HepG2 (cell line): Measurements from ENCODE around the gene CNOT1. TPM values are rescaled to one million over a fixed set of nuclear protein-coding genes. Genes with fewer than 3 reads are reported as not detected.

Source experiments
- ARNT2 ChIP-seq: sonication (generic); formaldehyde crosslinking; IDR thresholded peaks from 2 replicates; pipeline ENCODE4 v1.8.0; 2022; ENCODE audit warnings: mild to moderate bottlenecking, low read depth, missing genetic modification reagents, moderate library complexity
- ATF5 ChIP-seq: sonication (generic); formaldehyde crosslinking; IDR thresholded peaks from 2 replicates; pipeline ENCODE4 v1.4.0; 2020; ENCODE audit warnings: mild to moderate bottlenecking, low read depth, missing genetic modification reagents
- CAMTA2 ChIP-seq: sonication (generic); formaldehyde crosslinking; IDR thresholded peaks from 2 replicates; pipeline ENCODE4 v1.4.0; 2020; ENCODE audit warnings: mild to moderate bottlenecking, missing genetic modification reagents, borderline replicate concordance
- EZH2 ChIP-seq: conservative IDR thresholded peaks from 2 replicates; pipeline ENCODE4 v1.6.1; 2012; ENCODE audit warnings: mild to moderate bottlenecking, low read depth, low read length, moderate library complexity
- FOXA1 ChIP-seq, 2 experiments: fragments of 450-650 bp in 1 of 2; sonication (generic) in 1 of 2; formaldehyde crosslinking in 1 of 2; IDR thresholded peaks; 2 replicates each; pipeline versions ENCODE4 v1.4.0 to v1.6.1; 2016 to 2020; ENCODE audit warnings: missing genetic modification reagents in 1 of 2
- HNRNPL ChIP-seq: fragments of 200-400 bp; formaldehyde crosslinking; IDR thresholded peaks from 2 replicates; pipeline ENCODE4 v1.6.1; 2017; ENCODE audit warnings: mild to moderate bottlenecking, low read depth, low read length
- HNRNPLL ChIP-seq: fragments of 200-400 bp; formaldehyde crosslinking; IDR thresholded peaks from 2 replicates; pipeline ENCODE4 v1.6.1; 2017; ENCODE audit warnings: mild to moderate bottlenecking, low read depth, low read length; ENCODE audit not compliant: poor library complexity, severe bottlenecking
- IKZF5 ChIP-seq: IDR thresholded peaks from 2 replicates; pipeline ENCODE4 v1.6.1; 2018; ENCODE audit warnings: missing genetic modification reagents, mild to moderate bottlenecking, missing compliant biosample characterization
- RBM39 ChIP-seq: fragments of 200-400 bp; formaldehyde crosslinking; IDR thresholded peaks from one replicate; pipeline ENCODE4 v1.6.1; 2018; ENCODE audit warnings: antibody characterized with exemption, mild to moderate bottlenecking, low read depth, low read length; ENCODE audit not compliant: poor library complexity, severe bottlenecking
- SMYD3 ChIP-seq: sonication (generic); formaldehyde crosslinking; IDR thresholded peaks from 2 replicates; pipeline ENCODE4 v1.8.1; 2023; ENCODE audit warnings: mild to moderate bottlenecking, missing genetic modification reagents
- TCF7 ChIP-seq: sonication (generic); IDR thresholded peaks from 2 replicates; pipeline ENCODE4 v1.6.1; 2016; ENCODE audit warnings: antibody characterized with exemption, low read depth
- TFDP2 ChIP-seq: sonication (generic); formaldehyde crosslinking; IDR thresholded peaks from 2 replicates; pipeline ENCODE4 v1.4.0; 2020; ENCODE audit warnings: missing genetic modification reagents
- XRCC5 ChIP-seq: fragments of 200-400 bp; formaldehyde crosslinking; optimal IDR thresholded peaks from 2 replicates; pipeline ENCODE3; 2017; ENCODE audit warnings: mild to moderate bottlenecking, low read length
- ZBED4 ChIP-seq: sonication (generic); formaldehyde crosslinking; IDR thresholded peaks from 2 replicates; pipeline ENCODE4 v1.4.0; 2020; ENCODE audit warnings: missing genetic modification reagents, borderline replicate concordance
- ZFP91 ChIP-seq: sonication (generic); formaldehyde crosslinking; IDR thresholded peaks from 2 replicates; pipeline ENCODE4 v1.9.0; 2022; ENCODE audit warnings: missing genetic modification reagents, mild to moderate bottlenecking, borderline replicate concordance
- ZNF256 ChIP-seq: sonication (generic); formaldehyde crosslinking; conservative IDR thresholded peaks from 2 replicates; pipeline ENCODE4 v1.4.0; 2020; ENCODE audit warnings: missing genetic modification reagents
- ZNF607 ChIP-seq: sonication (generic); formaldehyde crosslinking; IDR thresholded peaks from 2 replicates; pipeline ENCODE4 v1.5.1; 2020; ENCODE audit warnings: missing genetic modification reagents, mild to moderate bottlenecking, borderline replicate concordance
- ZNF670 ChIP-seq: sonication (generic); formaldehyde crosslinking; IDR thresholded peaks from 2 replicates; pipeline ENCODE4 v1.8.0; 2022; ENCODE audit warnings: mild to moderate bottlenecking, missing genetic modification reagents, borderline replicate concordance
- polyA plus RNA-seq, 8 experiments: library from polyadenylated mRNA; depleted of rRNA in 3 of 8; stranded (reverse) in 7 of 8; unstranded in 1 of 8; fragments of >200 nt; fragmentation: Illumina TruSeq in 4 of 8; extraction: Trizol in 4 of 8; gene quantifications; 2 replicates each; pipeline versions ENCODE4 v1.2.1 to v1.2.3, GENCODE V29; 2011 to 2016; ENCODE audit warnings: low read depth in 4 of 8, missing spikeins in 1 of 8, mixed read lengths in 1 of 8; ENCODE audit not compliant: insufficient read depth in 1 of 8
- total RNA-seq, 5 experiments: library from RNA; depleted of rRNA; stranded (reverse); fragments of >200 nt; fragmentation: Illumina TruSeq; extraction: Trizol; gene quantifications; 2 replicates each; pipeline ENCODE4 v1.2.3, GENCODE V29; 2016; ENCODE audit warnings: low read depth in 1 of 5

Gene CNOT1
- total and polyA plus RNA-seq, 2 of the 13 experiments (the other 11 are each of a cell fraction or from before 2014, with no cell fraction given) = 188 to 232 TPM

- TF ChIP-seq IKZF5 (CRISPR knock-in tag) (peak; percentile 65), ZNF670 (CRISPR knock-in tag) (peak; percentile 89; the same call in 1 of the 2 replicates), ARNT2 (CRISPR knock-in tag) (peak; percentile 86), XRCC5 (peak; percentile 83), ATF5 (CRISPR knock-in tag) (no peak), SMYD3 (CRISPR knock-in tag) (no peak), EZH2 (no peak), ZFP91 (CRISPR knock-in tag) (peak; percentile 85; the same call in 1 of the 2 replicates), ZNF256 (0 out of 2 replicates have a peak, but pooled peaks have one; percentile 28), RBM39 (peak; percentile 62), TCF7 (no peak), FOXA1 (IDR thresholded peaks at IDR 0.05) (no peak), FOXA1 (CRISPR knock-in tag; IDR thresholded peaks at IDR 0.05) (0 out of 2 replicates have a peak, but pooled peaks have one; percentile 21), TFDP2 (CRISPR knock-in tag) (peak; percentile 90), HNRNPLL (peak; percentile 78), HNRNPL (0 out of 2 replicates have a peak, but pooled peaks have one; percentile 33), CAMTA2 (CRISPR knock-in tag) (0 out of 2 replicates have a peak, but pooled peaks have one; percentile 39), ZBED4 (CRISPR knock-in tag) (peak; percentile 21; the same call in 1 of the 2 replicates), ZNF607 (CRISPR knock-in tag) (peak; percentile 84)
Measured at GRCh38 chr16:58629733-58630640, at the start of gene CNOT1 (continued).
